Breast epithelium (tissue), 3 donors: ENCODE measurements around the gene TRIOBP.

Source experiments
- CTCF ChIP-seq, 3 donors: fragments of 450-650 bp; IDR thresholded peaks; one replicate each; pipeline ENCODE4 v1.5.1; 2016 to 2017; ENCODE audit warnings: antibody characterized with exemption in 3 of 3, mild to moderate bottlenecking in 3 of 3, moderate library complexity in 3 of 3
- POLR2AphosphoS5 ChIP-seq, 3 donors: sonication (generic); formaldehyde crosslinking; IDR thresholded peaks; one replicate each; pipeline ENCODE4 v1.6.1; 2017; ENCODE audit warnings: antibody characterized with exemption in 3 of 3

GRCh38 chr22:37765498-37765897, 68.7 kb downstream of the TRIOBP start:
- TF ChIP-seq POLR2AphosphoS5 (IDR thresholded peaks at IDR 0.05) = no peak
- TF ChIP-seq CTCF (IDR thresholded peaks at IDR 0.05) = no peak
